Panc1 (cell line): ENCODE measurements around the gene RIPOR2. TPM values are rescaled to one million over a fixed set of nuclear protein-coding genes. Genes with fewer than 3 reads are reported as not detected.

Source experiments
- ATAC-seq: fragments of 200-7000 bp; cut with Tn5 transposase; 2 replicates; pipeline ENCODE4 v1.9.1; 2020; ENCODE audit warnings: mild to moderate bottlenecking, moderate library complexity
- BruUV-seq: library from RNA; stranded (reverse); fragments of 400-500 nt; replicated peaks from 2 replicates; lab custom pipeline; 2021; lab: Mats Ljungman, UMichigan
- CTCF ChIA-PET: fragments of 300-600 bp; sonication (Branson Sonifier 250); formaldehyde crosslinking; loops from one replicate; lab custom pipeline; 2022; ENCODE audit warnings: antibody characterized with exemption; lab: Charles Lee
- POLR2A ChIA-PET: fragments of 300-600 bp; sonication (Branson Sonifier 250); formaldehyde crosslinking; loops from one replicate; lab custom pipeline; 2022; ENCODE audit warnings: antibody characterized with exemption; lab: Charles Lee
- DNase-seq: peaks from one replicate; pipeline ENCODE4 v3.0.0-alpha.2; 2010; ENCODE audit warnings: low read depth, low spot score
- H3K27ac ChIP-seq: 2 replicates; pipeline ENCODE4 v1.5.1; 2011; ENCODE audit warnings: mild to moderate bottlenecking, low read length, inconsistent platforms
- H3K27me3 ChIP-seq: fragments of 200-500 bp; sonication (Bioruptor generic); 2 replicates; pipeline ENCODE4 v1.6.0; 2014; ENCODE audit warnings: low read length, inconsistent platforms; ENCODE audit not compliant: control insufficient read depth, insufficient read depth
- H3K36me3 ChIP-seq: fragments of 200-500 bp; sonication (Bioruptor generic); 2 replicates; pipeline ENCODE4 v1.5.1; 2014; ENCODE audit warnings: inconsistent platforms, mild to moderate bottlenecking, low read length, moderate library complexity; ENCODE audit not compliant: control insufficient read depth, insufficient read depth
- H3K4me1 ChIP-seq: 2 replicates; pipeline ENCODE4 v1.5.1; 2011; ENCODE audit warnings: inconsistent platforms, mild to moderate bottlenecking, low read length, moderate library complexity; ENCODE audit not compliant: control insufficient read depth, insufficient read depth
- H3K4me3 ChIP-seq, 2 experiments: 2 replicates each; pipeline ENCODE4 v1.5.1; 2011 to 2012; ENCODE audit warnings: low read depth in 2 of 2, low read length in 2 of 2, mild to moderate bottlenecking in 2 of 2, inconsistent platforms in 1 of 2, moderate library complexity in 1 of 2
- H3K9me3 ChIP-seq: fragments of 200-500 bp; sonication (Bioruptor generic); 2 replicates; pipeline ENCODE4 v1.5.1; 2014; ENCODE audit warnings: low read depth, mild to moderate bottlenecking, inconsistent platforms, low read length, moderate library complexity; ENCODE audit not compliant: control insufficient read depth, insufficient read depth
- CTCF ChIP-seq: fragments of 450-650 bp; IDR thresholded peaks from 2 replicates; pipeline ENCODE4 v1.5.1; 2017; ENCODE audit warnings: mild to moderate bottlenecking
- POLR2AphosphoS5 ChIP-seq: IDR thresholded peaks from 2 replicates; pipeline ENCODE4 v1.6.1; 2012; ENCODE audit warnings: mild to moderate bottlenecking, low read depth, low read length, moderate library complexity
- REST ChIP-seq, 2 experiments: IDR thresholded peaks; 2 replicates each; pipeline ENCODE4 v1.6.1; 2011 to 2012; ENCODE audit warnings: low read depth in 2 of 2, control low read depth in 1 of 2, low read length in 1 of 2, mild to moderate bottlenecking in 1 of 2, moderate library complexity in 1 of 2; ENCODE audit not compliant: insufficient read depth in 1 of 2
- SIN3A ChIP-seq: IDR thresholded peaks from 2 replicates; pipeline ENCODE4 v1.6.1; 2012; ENCODE audit warnings: low read depth, mild to moderate bottlenecking, low read length, moderate library complexity, borderline replicate concordance; ENCODE audit not compliant: insufficient read depth
- TCF7L2 ChIP-seq: IDR thresholded peaks from 2 replicates; pipeline ENCODE4 v1.6.1; 2011; ENCODE audit warnings: mild to moderate bottlenecking, low read depth, low read length, inconsistent platforms
- in situ Hi-C: cut with HindIII; loops from 2 replicates; pipeline ENCODE4 v1.10.0; 2016; ENCODE audit warnings: low sequenced_read_pairs, low pct_unique_long_range_greater_than_20kb
- intact Hi-C: fragments of 100-400 bp; cut with micrococcal nuclease; formaldehyde crosslinking; loops from one replicate; pipeline ENCODE4 v1.10.0; 2022; ENCODE audit not compliant: unreplicated experiment
- total RNA-seq: library from RNA; stranded (reverse); gene quantifications from one replicate; pipeline ENCODE4 v1.2.1, GENCODE V29; 2021; ENCODE audit not compliant: unreplicated experiment

Gene RIPOR2
- total RNA-seq, 1 experiment from 2014 or later, result 0.54 TPM

GRCh38 chr6:24906314-24906713 is 29.4 kb downstream of the RIPOR2 start:
- peaks cover 6% of the 10 kb centered on the region; the same call in 1 of the 2 replicates for H3K4me1 ChIP-seq
- ATAC-seq (no peak), DNase-seq (no peak)
- no peak overlapping the region for H3K27ac ChIP-seq
- peaks cover 16% of the 10 kb centered on the region for H3K27me3 ChIP-seq
- in situ Hi-C loops (no loop called here), intact Hi-C loops (no loop called here)
- CTCF ChIA-PET, result no interaction called here
- BruUV-seq, result no TSS peak
- no peaks in the 10 kb centered on the region for H3K9me3 ChIP-seq
- no peak for TF ChIP-seq TCF7L2
- TF ChIP-seq REST (IDR thresholded peaks at IDR 0.05; ENCODE audit: insufficient read depth in 1 of 2, low read depth in 2 of 2, low read length in 1 of 2), result no peak
- TF ChIP-seq SIN3A, result no peak
- no peak for TF ChIP-seq POLR2AphosphoS5
- no peak for TF ChIP-seq CTCF
- H3K36me3 ChIP-seq, result no peaks in the 10 kb centered on the region
- no peak overlapping the region for H3K4me3 ChIP-seq
- POLR2A ChIA-PET, result no interaction called here

- ATAC-seq, result no peak
- Histone ChIP-seq H3K27me3 (peaks cover 13% of the 10 kb centered on the region), H3K27ac (no peak overlapping the region), H3K4me3 (no peak overlapping the region), H3K4me1 (peaks cover 4% of the 10 kb centered on the region; the same call in 1 of the 2 replicates), H3K36me3 (no peaks in the 10 kb centered on the region), H3K9me3 (no peaks in the 10 kb centered on the region)
- CTCF ChIA-PET, result no interaction called here
- POLR2A ChIA-PET, result no interaction called here
- TF ChIP-seq SIN3A (no peak), REST (IDR thresholded peaks at IDR 0.05; ENCODE audit: insufficient read depth in 1 of 2, low read depth in 2 of 2, low read length in 1 of 2) (no peak), TCF7L2 (no peak), POLR2AphosphoS5 (no peak), CTCF (no peak)
- in situ Hi-C loops (no loop called here), intact Hi-C loops (no loop called here)
- no TSS peak for BruUV-seq
- no peak for DNase-seq
These were observed 30.3 kb downstream of the RIPOR2 start for GRCh38 chr6:24905483-24905882.
